22Rv1 (cell line): ENCODE measurements around the gene RBX1.

Experiments used
- CTCF ChIP-seq: fragments of 450-650 bp; IDR thresholded peaks from 2 replicates; pipeline ENCODE4 v1.5.1; 2017; ENCODE audit warnings: mild to moderate bottlenecking
- ZFX ChIP-seq: fragments of 450-650 bp; IDR thresholded peaks from 2 replicates; pipeline ENCODE4 v1.6.1; 2017; ENCODE audit warnings: antibody characterized with exemption, borderline replicate concordance

- TF ChIP-seq CTCF (no peak), ZFX (no peak)
Observed at GRCh38 chr22:41021061-41021612, 70.0 kb downstream of the RBX1 start.
